Fibroblast of pulmonary artery (primary cell): ENCODE results near the gene FEM1B.

Source experiments
- DNase-seq: peaks from one replicate; pipeline ENCODE4 v3.0.0-alpha.2; 2010; ENCODE audit warnings: low read depth
- H3K4me3 ChIP-seq: replicated peaks from 2 replicates; pipeline ENCODE4 v1.5.1; 2011; ENCODE audit warnings: low read depth, mild to moderate bottlenecking, control low read depth, low read length, moderate library complexity
- TF ChIP-seq, protein P1 (sequence below): IDR thresholded peaks from 2 replicates; pipeline ENCODE4 v1.5.1; 2011; ENCODE audit warnings: mild to moderate bottlenecking, control low read depth, low read length, inconsistent platforms; ENCODE audit errors: missing control alignments

The FEM1B gene

DNA sequence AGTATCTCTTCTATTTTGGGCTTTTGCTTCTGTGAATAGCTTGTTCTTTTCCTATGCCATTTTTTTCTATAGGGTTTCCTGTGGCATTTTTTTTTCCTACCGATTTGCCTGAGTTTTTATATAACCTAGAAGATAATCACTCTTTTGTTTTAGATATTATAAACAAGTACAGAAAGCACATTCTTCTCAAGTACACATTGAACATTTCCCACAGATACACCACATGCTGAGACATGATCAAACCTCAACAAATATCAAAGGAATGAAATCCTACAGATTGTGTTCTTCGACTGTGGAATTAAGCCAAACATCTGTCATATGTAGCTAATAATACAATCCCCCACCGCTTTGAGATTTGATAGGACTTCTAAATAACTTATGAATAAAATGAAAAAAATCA, 9.1 kb upstream of the FEM1B start:
- no peak overlapping the region for H3K4me3 ChIP-seq
- TF ChIP-seq, protein P1, sequence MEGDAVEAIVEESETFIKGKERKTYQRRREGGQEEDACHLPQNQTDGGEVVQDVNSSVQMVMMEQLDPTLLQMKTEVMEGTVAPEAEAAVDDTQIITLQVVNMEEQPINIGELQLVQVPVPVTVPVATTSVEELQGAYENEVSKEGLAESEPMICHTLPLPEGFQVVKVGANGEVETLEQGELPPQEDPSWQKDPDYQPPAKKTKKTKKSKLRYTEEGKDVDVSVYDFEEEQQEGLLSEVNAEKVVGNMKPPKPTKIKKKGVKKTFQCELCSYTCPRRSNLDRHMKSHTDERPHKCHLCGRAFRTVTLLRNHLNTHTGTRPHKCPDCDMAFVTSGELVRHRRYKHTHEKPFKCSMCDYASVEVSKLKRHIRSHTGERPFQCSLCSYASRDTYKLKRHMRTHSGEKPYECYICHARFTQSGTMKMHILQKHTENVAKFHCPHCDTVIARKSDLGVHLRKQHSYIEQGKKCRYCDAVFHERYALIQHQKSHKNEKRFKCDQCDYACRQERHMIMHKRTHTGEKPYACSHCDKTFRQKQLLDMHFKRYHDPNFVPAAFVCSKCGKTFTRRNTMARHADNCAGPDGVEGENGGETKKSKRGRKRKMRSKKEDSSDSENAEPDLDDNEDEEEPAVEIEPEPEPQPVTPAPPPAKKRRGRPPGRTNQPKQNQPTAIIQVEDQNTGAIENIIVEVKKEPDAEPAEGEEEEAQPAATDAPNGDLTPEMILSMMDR, result no peak
- DNase-seq, result no peak

DNA sequence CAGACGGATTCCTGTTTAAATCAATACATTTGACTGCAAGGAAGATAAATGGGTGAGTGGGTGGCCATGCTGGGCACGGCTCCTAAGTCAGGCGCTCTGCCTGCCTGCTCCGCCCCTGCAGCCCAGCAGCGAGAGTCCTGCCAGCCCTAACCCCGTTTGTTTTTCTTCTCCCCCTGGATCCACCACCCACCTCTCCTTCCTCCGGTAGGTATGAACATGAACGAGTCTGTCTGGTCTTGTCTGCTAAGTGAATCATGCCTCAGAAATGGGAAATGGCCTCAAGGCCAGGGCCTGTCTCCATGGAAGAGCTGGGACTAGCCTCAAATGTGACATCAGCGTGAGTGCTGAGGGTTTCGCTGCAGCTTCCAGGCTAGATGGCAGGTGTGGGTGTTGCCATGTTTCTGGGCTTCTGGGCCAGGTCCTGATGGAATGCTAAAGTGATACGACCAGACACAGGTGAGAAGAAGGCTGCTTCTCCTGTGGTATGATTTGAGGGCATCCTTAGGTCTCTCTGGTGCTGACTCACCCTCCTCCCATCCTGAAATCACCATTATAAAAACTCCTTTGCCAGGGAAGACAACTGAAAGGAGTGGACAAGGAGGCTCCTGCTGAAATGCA, 5.6 kb upstream of the FEM1B start:
- no peak overlapping the region for H3K4me3 ChIP-seq
- DNase-seq, result peak; percentile 61
- TF ChIP-seq, protein P1, result no peak

DNA sequence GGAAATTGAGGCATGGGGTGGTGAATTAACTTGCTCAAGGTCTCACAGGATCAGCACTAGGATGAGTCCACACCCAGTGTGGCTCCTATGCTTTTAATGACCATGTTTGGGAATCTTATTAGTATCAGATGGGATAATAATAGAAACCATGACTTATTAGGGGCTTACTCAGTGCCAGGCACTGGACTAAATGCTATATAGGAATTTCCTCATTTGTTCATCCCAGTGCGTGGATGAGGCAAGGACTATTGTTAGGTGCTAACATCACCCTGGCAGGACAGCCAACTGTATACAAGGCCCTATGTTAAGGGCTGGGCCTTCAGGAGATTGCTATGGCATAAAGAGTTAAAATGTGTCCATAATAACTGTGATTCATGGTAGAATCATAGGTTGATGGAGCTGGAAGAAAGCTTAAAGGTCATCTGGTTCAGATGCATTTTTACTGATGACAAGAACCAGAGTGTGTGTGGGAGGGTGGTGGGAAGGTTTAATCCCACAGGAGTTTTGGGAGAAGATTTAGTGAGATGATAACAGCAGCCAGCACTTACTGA, 4.7 kb upstream of the FEM1B start:
- TF ChIP-seq, protein P1, result no peak
- peak; percentile 76 for DNase-seq
- no peak overlapping the region for H3K4me3 ChIP-seq

DNA sequence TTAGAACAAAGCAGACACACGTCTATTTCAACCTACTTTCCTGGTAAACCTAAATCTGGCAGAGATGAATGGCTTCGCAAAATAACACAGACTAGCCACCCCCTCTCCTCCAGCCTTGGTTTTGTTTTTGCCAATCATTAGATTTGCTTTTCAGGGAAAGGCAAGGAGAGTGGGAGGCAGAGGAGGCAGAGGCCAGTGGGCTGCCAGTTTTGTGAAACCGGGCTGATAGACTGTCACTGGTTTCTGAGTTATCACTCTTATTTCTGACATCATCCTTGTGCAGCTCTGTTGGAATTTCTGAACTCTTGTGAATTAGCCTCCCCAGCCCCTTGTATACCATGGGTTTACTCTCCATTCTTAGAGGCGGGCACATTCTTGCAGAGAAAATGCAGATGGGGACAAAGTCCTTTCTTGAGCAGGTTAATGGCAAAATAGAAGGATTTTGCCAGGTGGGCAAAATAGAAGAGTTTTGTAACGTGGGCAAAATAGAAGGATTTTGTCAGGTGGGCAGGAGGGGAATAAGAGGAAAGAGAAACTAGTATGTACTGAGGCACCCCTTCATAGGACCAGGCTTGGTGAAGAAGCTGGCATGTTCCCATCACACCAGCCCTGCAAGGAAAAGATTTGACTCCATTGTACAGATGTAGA, 3.2 kb upstream of the FEM1B start:
- DNase-seq, result no peak
- no peak overlapping the region for H3K4me3 ChIP-seq
- TF ChIP-seq, protein P1, result no peak

DNA sequence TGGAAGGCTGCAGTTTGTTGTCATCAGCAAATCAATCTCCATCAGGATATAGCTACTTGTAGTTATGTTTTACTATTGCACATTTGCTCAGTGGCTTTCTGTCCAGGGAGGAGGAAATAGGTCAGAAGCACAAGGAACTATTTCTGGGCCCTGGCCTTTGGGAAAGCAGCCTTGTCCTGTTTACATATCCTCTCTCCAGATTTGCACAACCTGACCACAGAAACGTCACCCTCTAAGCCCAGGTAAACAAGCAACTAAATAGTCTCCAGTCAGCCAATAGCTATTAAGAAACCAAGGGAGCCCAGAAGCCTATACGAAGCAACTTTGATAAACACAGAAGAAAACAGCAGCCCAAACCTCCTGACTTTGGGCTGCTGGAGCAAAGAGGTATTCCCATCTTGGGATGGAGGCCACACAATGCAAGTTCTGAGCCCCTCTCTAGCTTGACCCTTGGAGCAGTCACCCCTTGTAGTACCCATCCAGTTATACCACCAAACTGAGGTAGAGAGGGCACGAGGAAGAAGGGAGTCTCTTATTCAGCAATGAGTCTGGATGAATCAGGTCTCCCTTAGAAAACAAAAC, 2.3 kb upstream of the FEM1B start:
- no peak overlapping the region for H3K4me3 ChIP-seq
- no peak for DNase-seq
- TF ChIP-seq, protein P1, result no peak

DNA sequence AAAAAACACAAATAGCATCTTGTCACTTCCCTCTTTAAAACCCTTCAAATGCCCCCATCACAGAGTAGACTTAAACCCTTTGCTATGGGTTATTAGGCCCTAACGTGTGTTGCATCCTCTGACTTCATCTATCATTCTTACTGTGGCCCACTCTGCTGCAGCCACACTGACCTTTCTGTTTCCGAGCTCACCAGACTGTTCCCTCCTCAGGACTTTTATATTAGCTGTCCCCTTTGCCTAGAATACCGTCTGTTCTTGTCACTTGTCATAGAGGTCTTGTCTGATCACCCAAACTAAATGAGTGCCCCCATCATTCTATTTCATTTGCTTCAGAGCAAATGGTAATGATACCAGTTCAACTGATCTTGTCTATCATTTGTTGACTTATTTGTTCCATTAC, 877 bp upstream of the FEM1B start:
- TF ChIP-seq, protein P1, result no peak
- peak overlapping the region; percentile 92 for H3K4me3 ChIP-seq
- DNase-seq, result no peak
